Brain microvascular endothelial cell (primary cell): ENCODE measurements around the gene RIBC1.

Experiments
- DNase-seq: peaks from one replicate; pipeline ENCODE4 v3.0.0-alpha.2; 2020
- H3K27ac ChIP-seq: fragments of 250-450 bp; sonication (Bioruptor Pico); 2 replicates; pipeline ENCODE4 v1.5.1; 2020; ENCODE audit warnings: mild to moderate bottlenecking, moderate library complexity
- H3K27me3 ChIP-seq: fragments of 250-450 bp; sonication (Bioruptor Pico); replicated peaks from 2 replicates; pipeline ENCODE4 v1.5.1; 2020; ENCODE audit warnings: mild to moderate bottlenecking
- H3K36me3 ChIP-seq: fragments of 250-450 bp; sonication (Bioruptor Pico); replicated peaks from 2 replicates; pipeline ENCODE4 v1.5.1; 2020; ENCODE audit warnings: mild to moderate bottlenecking
- H3K4me3 ChIP-seq: 2 replicates; pipeline ENCODE4 v1.5.1; 2011; ENCODE audit warnings: low read depth, mild to moderate bottlenecking, control low read depth, low read length, moderate library complexity
- in situ Hi-C: cut with HindIII; loops from 2 replicates; pipeline ENCODE4 v1.10.0; 2017; ENCODE audit warnings: low sequenced_read_pairs, low pct_ligation_motif_present
- TF ChIP-seq, protein P1 (sequence below): IDR thresholded peaks from 2 replicates; pipeline ENCODE4 v1.5.1; 2011; ENCODE audit warnings: low read depth, mild to moderate bottlenecking, moderate library complexity, low read length, control low read depth, inconsistent platforms; ENCODE audit errors: missing control alignments

The RIBC1 gene

DNA sequence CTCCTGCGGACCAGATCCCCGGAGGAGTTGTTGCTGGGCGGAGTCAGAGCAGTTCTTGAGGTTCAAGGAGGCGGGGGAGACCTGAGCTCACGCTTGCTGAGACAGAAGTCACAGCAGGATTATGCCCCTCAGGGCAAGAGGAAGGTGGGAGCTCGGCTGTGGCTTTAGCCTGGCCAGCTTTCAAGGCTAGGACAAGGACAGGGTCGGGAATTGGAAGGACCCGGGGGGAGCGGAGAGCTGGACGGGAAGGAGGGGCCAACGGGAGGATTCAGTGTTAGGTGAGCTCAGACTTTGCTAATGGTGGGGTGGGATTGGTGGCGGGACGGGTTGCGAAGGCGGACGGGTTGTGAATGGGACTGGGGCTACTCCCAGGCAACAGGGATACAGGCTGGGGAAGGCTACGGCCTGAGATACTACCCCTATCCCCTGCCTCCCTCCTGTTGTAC, at the start of gene RIBC1:
RIBC1 (plus strand) TSS at position 13 of the 446 bp plus-strand sequence. CDS start 3,404 bp downstream, outside the sequence.
- no peak for DNase-seq
- Histone ChIP-seq H3K27me3 (no peaks in the 10 kb centered on the region), H3K4me3 (peak within 1 kb of the TSS; percentile 81), H3K27ac (peak within 1 kb of the TSS; percentile 87), H3K36me3 (no peaks in the 10 kb centered on the region)
- TF ChIP-seq, protein P1, sequence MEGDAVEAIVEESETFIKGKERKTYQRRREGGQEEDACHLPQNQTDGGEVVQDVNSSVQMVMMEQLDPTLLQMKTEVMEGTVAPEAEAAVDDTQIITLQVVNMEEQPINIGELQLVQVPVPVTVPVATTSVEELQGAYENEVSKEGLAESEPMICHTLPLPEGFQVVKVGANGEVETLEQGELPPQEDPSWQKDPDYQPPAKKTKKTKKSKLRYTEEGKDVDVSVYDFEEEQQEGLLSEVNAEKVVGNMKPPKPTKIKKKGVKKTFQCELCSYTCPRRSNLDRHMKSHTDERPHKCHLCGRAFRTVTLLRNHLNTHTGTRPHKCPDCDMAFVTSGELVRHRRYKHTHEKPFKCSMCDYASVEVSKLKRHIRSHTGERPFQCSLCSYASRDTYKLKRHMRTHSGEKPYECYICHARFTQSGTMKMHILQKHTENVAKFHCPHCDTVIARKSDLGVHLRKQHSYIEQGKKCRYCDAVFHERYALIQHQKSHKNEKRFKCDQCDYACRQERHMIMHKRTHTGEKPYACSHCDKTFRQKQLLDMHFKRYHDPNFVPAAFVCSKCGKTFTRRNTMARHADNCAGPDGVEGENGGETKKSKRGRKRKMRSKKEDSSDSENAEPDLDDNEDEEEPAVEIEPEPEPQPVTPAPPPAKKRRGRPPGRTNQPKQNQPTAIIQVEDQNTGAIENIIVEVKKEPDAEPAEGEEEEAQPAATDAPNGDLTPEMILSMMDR = no peak
- in situ Hi-C loops = no loop called here

DNA sequence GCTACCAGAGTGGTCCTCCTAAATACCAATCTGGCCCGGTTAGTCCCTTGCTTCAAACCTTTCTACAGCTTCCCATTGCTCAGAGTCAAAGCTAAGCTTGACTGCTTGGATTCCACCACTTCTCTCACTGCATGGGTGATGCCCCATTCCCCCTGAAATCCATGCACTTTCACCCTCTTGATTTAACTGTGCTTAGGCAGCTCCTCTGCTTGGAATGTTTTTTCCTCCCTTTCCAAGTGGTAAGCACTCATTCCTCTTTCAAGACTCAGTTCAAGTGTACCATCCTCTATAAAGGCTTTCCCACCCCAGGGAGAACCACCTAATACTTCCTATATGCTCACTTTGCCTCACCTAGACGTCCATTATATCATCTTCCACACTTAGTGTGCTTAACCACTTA, 49.4 kb upstream of the RIBC1 start:
- no peak overlapping the region for H3K27ac ChIP-seq
- in situ Hi-C loops = no loop called here
- TF ChIP-seq, protein P1 = no peak
- H3K4me3 ChIP-seq = no peak overlapping the region
- no peaks in the 10 kb centered on the region for H3K36me3 ChIP-seq
- no peaks in the 10 kb centered on the region for H3K27me3 ChIP-seq
- no peak for DNase-seq

GRCh38 chrX:53374222-53374820, 48.4 kb upstream of the RIBC1 start:
- no peak overlapping the region for H3K4me3 ChIP-seq
- DNase-seq = no peak
- TF ChIP-seq, protein P1 = no peak
- no peaks in the 10 kb centered on the region for H3K36me3 ChIP-seq
- H3K27me3 ChIP-seq = no peaks in the 10 kb centered on the region
- no peak overlapping the region for H3K27ac ChIP-seq
- in situ Hi-C loops = no loop called here

DNA sequence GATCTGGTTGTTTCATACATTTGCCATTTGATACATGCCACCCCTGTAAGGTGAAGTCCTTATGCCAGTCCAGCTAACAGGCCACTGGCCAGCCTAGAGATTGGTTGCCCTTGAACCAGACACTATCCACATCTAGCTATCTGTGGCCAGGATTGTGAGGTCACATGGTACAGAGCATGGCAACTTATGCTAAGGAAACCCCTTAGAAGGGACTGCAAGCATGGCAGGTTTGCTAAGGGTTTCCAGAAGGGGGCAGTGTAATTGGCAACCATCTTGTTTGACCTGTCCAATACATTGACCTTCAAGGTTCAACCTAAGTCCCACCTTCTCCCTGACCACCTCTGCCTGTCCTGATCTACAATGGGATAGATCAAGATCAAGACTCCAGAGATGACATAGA, 47.8 kb upstream of the RIBC1 start:
- TF ChIP-seq, protein P1 = no peak
- Histone ChIP-seq H3K27ac (no peak overlapping the region), H3K27me3 (no peaks in the 10 kb centered on the region), H3K36me3 (no peaks in the 10 kb centered on the region), H3K4me3 (no peak overlapping the region)
- no peak for DNase-seq
- in situ Hi-C loops = no loop called here

- Histone ChIP-seq H3K36me3 (peaks cover 10% of the 10 kb centered on the region), H3K4me3 (no peak overlapping the region), H3K27me3 (no peaks in the 10 kb centered on the region), H3K27ac (no peak overlapping the region)
- in situ Hi-C loops = no loop called here
- DNase-seq = no peak
- TF ChIP-seq, protein P1 = no peak
These were observed 45.8 kb upstream of the RIBC1 start for GRCh38 chrX:53376888-53377287.

DNA sequence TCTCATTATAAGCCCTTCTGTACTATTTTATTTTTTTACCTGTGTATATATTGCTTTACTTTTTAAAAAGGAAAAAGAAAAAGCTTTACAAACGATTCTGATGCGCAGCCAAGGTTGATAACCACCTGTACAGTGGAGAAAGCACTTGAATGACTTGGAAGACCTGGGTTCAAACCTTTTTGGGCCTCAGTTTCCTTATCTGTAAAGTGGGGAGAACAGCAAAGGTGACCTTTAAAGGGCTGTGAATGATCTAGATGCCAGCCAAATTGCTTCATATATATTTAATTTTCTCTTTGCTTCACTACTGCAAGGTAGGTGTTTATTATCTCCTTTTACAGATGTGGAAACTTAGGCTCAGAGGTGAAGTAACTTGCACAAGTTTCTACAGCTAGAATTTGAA, 45.2 kb upstream of the RIBC1 start:
- Histone ChIP-seq H3K36me3 (peaks cover 14% of the 10 kb centered on the region), H3K4me3 (no peak overlapping the region), H3K27me3 (no peaks in the 10 kb centered on the region), H3K27ac (no peak overlapping the region)
- no peak for DNase-seq
- TF ChIP-seq, protein P1 = no peak
- in situ Hi-C loops = no loop called here
